ENCODE measurements around the gene TRRAP.

Gene TRRAP

GRCh38 chr7:98996150-98996552 is 117.8 kb downstream of the TRRAP start:
- Histone ChIP-seq H3K36me3 (peaks cover 97% of the 10 kb centered on the region), H3K27ac (no peak overlapping the region), H3K27me3 (no peaks in the 10 kb centered on the region), H3K9me3 (no peaks in the 10 kb centered on the region), H3K4me1 (ENCODE audit: control insufficient read depth in 1 of 2, insufficient read depth in 1 of 2, low read depth in 1 of 2, low read length in 1 of 2) (no peaks in the 10 kb centered on the region), H3K4me3 (ENCODE audit: low read depth in 1 of 2, low read length in 1 of 2) (no peak overlapping the region)
- no peak for TF ChIP-seq CTCF (IDR thresholded peaks at IDR 0.05)

GRCh38 chr7:98997846-98998245 is 119.5 kb downstream of the TRRAP start:
- Histone ChIP-seq H3K36me3 (peaks cover 97% of the 10 kb centered on the region), H3K9me3 (no peaks in the 10 kb centered on the region), H3K4me1 (ENCODE audit: control insufficient read depth in 1 of 2, insufficient read depth in 1 of 2, low read depth in 1 of 2, low read length in 1 of 2) (no peaks in the 10 kb centered on the region), H3K4me3 (ENCODE audit: low read depth in 1 of 2, low read length in 1 of 2) (no peak overlapping the region), H3K27ac (no peak overlapping the region), H3K27me3 (no peaks in the 10 kb centered on the region)
- TF ChIP-seq CTCF (IDR thresholded peaks at IDR 0.05): no peak

GRCh38 chr7:98998821-98999725 is 120.7 kb downstream of the TRRAP start:
- no peak for TF ChIP-seq CTCF (IDR thresholded peaks at IDR 0.05)
- Histone ChIP-seq H3K27me3 (no peaks in the 10 kb centered on the region), H3K27ac (no peak overlapping the region), H3K4me1 (ENCODE audit: control insufficient read depth in 1 of 2, insufficient read depth in 1 of 2, low read depth in 1 of 2, low read length in 1 of 2) (no peaks in the 10 kb centered on the region), H3K9me3 (no peaks in the 10 kb centered on the region), H3K4me3 (ENCODE audit: low read depth in 1 of 2, low read length in 1 of 2) (no peak overlapping the region), H3K36me3 (peaks cover 97% of the 10 kb centered on the region)

DNA sequence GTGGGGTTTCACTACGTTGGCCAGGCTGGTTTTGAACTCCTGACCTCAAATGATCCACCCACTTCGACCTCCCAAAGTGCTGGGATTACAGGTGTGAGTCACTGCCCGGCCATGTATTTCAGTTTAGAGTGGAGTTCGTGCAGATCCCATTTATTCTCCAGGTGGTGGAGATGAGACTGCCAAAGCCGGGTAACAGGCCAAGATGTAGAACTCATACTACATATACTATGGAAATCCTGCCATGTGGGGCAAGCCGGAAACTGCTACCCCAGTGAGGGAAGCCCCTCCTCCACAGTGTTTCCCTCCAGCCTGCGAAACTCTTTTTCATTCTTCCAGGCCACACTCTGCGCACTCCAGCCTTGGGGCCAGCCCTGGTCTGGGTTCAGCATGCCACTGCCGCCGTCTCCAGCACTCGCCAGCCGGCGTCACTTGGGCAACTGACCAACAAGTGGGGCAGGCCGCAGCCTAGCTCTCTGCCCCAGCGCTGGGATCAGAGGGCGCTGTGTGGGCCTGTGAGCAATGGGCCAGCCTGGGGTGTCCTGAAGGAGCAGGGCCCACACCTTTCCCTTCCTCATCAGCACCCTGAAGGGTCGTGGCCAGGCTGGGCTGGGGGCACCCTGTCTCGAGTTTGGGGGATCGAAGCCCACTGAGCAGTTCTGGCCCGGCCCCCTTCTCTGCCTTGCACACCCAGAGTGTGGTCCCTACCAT is 122.0 kb downstream of the TRRAP start:
- no peak for TF ChIP-seq CTCF (IDR thresholded peaks at IDR 0.05)
- H3K4me3 ChIP-seq (ENCODE audit: low read depth in 1 of 2, low read length in 1 of 2): no peak overlapping the region
- no peak overlapping the region for H3K27ac ChIP-seq
- no peaks in the 10 kb centered on the region for H3K9me3 ChIP-seq
- H3K4me1 ChIP-seq (ENCODE audit: control insufficient read depth in 1 of 2, insufficient read depth in 1 of 2, low read depth in 1 of 2, low read length in 1 of 2): no peaks in the 10 kb centered on the region
- H3K36me3 ChIP-seq: peaks cover 97% of the 10 kb centered on the region
- H3K27me3 ChIP-seq: no peaks in the 10 kb centered on the region

- Histone ChIP-seq H3K4me1 (ENCODE audit: control insufficient read depth in 1 of 2, insufficient read depth in 1 of 2, low read depth in 1 of 2, low read length in 1 of 2) (no peaks in the 10 kb centered on the region), H3K4me3 (ENCODE audit: low read depth in 1 of 2, low read length in 1 of 2) (no peak overlapping the region), H3K27me3 (no peaks in the 10 kb centered on the region), H3K9me3 (no peaks in the 10 kb centered on the region), H3K36me3 (peaks cover 97% of the 10 kb centered on the region), H3K27ac (no peak overlapping the region)
- TF ChIP-seq CTCF (IDR thresholded peaks at IDR 0.05): no peak
These were observed 122.7 kb downstream of the TRRAP start for GRCh38 chr7:99000904-99001465.
